HEK293T (cell line): ENCODE results near the gene GTF3C5.
"Not testable (repeated sequence)": the region's sequence is repeated elsewhere in the genome, so short reads cannot be mapped to it uniquely, and the experiment has no call there.

ENCODE experiments used
- CTCF ChIA-PET: fragments of 350-600 bp; formaldehyde crosslinking; extraction: SDS; loops from one replicate; lab custom pipeline; 2021; ENCODE audit warnings: antibody characterized with exemption, inconsistent platforms; lab: Yijun Ruan, JAX
- POLR2A ChIA-PET: fragments of 350-600 bp; formaldehyde crosslinking; extraction: SDS; loops from one replicate; lab custom pipeline; 2020; ENCODE audit warnings: antibody characterized with exemption, inconsistent platforms; lab: Yijun Ruan, JAX
- DNase-seq: peaks from one replicate; pipeline ENCODE4 v3.0.0; 2012; ENCODE audit warnings: mixed read lengths; ENCODE audit errors: extremely low spot score
- ARNT ChIP-seq: fragments of 450-650 bp; IDR thresholded peaks from 2 replicates; pipeline ENCODE4 v1.6.1; 2017; ENCODE audit warnings: mild to moderate bottlenecking
- BHLHE40 ChIP-seq: fragments of 450-650 bp; IDR thresholded peaks from 2 replicates; pipeline ENCODE4 v1.6.1; 2016; ENCODE audit warnings: mild to moderate bottlenecking, moderate library complexity, borderline replicate concordance
- CTBP1 ChIP-seq: fragments of 450-650 bp; IDR thresholded peaks from 2 replicates; pipeline ENCODE4 v1.6.1; 2016; ENCODE audit warnings: borderline replicate concordance
- ELF4 ChIP-seq: fragments of 450-650 bp; IDR thresholded peaks from 2 replicates; pipeline ENCODE4 v1.6.1; 2017; ENCODE audit warnings: antibody characterized with exemption
- FOXA1 ChIP-seq: fragments of 450-650 bp; IDR thresholded peaks from 2 replicates; pipeline ENCODE4 v1.6.1; 2016; ENCODE audit warnings: mild to moderate bottlenecking
- FOXK2 ChIP-seq: fragments of 450-650 bp; IDR thresholded peaks from 2 replicates; pipeline ENCODE4 v1.6.1; 2016; ENCODE audit warnings: mild to moderate bottlenecking
- FOXM1 ChIP-seq: fragments of 450-650 bp; IDR thresholded peaks from 2 replicates; pipeline ENCODE4 v1.6.1; 2017; ENCODE audit warnings: mild to moderate bottlenecking, borderline replicate concordance
- HDGF ChIP-seq: fragments of 450-650 bp; IDR thresholded peaks from 2 replicates; pipeline ENCODE4 v1.6.1; 2017; ENCODE audit warnings: antibody characterized with exemption, borderline replicate concordance
- L3MBTL2 ChIP-seq: fragments of 450-650 bp; conservative IDR thresholded peaks from 2 replicates; pipeline ENCODE4 v1.6.1; 2016; ENCODE audit warnings: mild to moderate bottlenecking
- LEF1 ChIP-seq: fragments of 450-650 bp; IDR thresholded peaks from 2 replicates; pipeline ENCODE4 v1.6.1; 2017; ENCODE audit warnings: mild to moderate bottlenecking, borderline replicate concordance
- NFRKB ChIP-seq: fragments of 450-650 bp; IDR thresholded peaks from 2 replicates; pipeline ENCODE4 v1.6.1; 2016; ENCODE audit warnings: mild to moderate bottlenecking, moderate library complexity
- PKNOX1 ChIP-seq: fragments of 450-650 bp; IDR thresholded peaks from 2 replicates; pipeline ENCODE4 v1.6.1; 2016
- SP1 ChIP-seq: fragments of 450-650 bp; IDR thresholded peaks from 2 replicates; pipeline ENCODE4 v1.6.1; 2017
- SUZ12 ChIP-seq: fragments of 450-650 bp; IDR thresholded peaks from 2 replicates; pipeline ENCODE4 v1.6.1; 2016; ENCODE audit warnings: mild to moderate bottlenecking
- TARDBP ChIP-seq: fragments of 450-650 bp; IDR thresholded peaks from 2 replicates; pipeline ENCODE4 v1.6.1; 2016
- ZNF384 ChIP-seq: fragments of 450-650 bp; IDR thresholded peaks from 2 replicates; pipeline ENCODE4 v1.6.1; 2016

GTF3C5 gene

GRCh38 chr9:132995121-132995420 lies 35.7 kb upstream of the GTF3C5 start:
- TF ChIP-seq SUZ12, result no peak
- TF ChIP-seq FOXA1, result no peak
- no peak for TF ChIP-seq HDGF
- no peak for TF ChIP-seq TARDBP
- TF ChIP-seq FOXM1, result no peak
- no peak for TF ChIP-seq CTBP1
- no peak for TF ChIP-seq ARNT
- no peak for TF ChIP-seq FOXK2
- no peak for TF ChIP-seq SP1
- no peak for TF ChIP-seq LEF1
- TF ChIP-seq PKNOX1, result no peak
- no peak for TF ChIP-seq L3MBTL2
- no peak for TF ChIP-seq NFRKB
- TF ChIP-seq BHLHE40, result no peak
- no peak for TF ChIP-seq ZNF384
- no peak for TF ChIP-seq ELF4
- POLR2A ChIA-PET, result no interaction called here
- DNase-seq, result no peak
- CTCF ChIA-PET, result no interaction called here

DNA sequence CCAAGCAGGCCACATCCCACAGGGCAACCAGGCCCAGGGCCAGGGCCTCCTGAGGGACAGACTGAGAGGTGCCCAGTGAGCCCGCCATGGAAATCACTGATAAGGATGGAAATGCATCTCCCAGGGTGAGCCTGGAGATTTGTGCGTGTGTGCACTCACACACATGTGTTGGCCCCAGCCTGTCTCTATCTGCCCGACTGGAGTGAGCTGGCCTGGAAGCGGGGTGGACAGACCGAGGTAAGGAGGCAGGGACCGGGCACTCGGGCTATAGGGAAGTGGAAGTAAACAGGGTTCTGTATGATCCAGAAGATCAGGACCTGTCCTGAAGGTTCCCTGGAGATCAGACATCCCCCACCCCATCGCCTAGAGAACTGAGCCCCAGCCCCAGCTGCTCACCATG lies 34.9 kb upstream of the GTF3C5 start:
- ChIA-PET CTCF (no interaction called here), POLR2A (no interaction called here)
- no peak for TF ChIP-seq CTBP1
- TF ChIP-seq SP1, result no peak
- TF ChIP-seq L3MBTL2, result no peak
- TF ChIP-seq NFRKB, result no peak
- no peak for TF ChIP-seq PKNOX1
- TF ChIP-seq LEF1, result no peak
- no peak for TF ChIP-seq BHLHE40
- DNase-seq, result no peak

GRCh38 chr9:132996526-132996925 lies 34.3 kb upstream of the GTF3C5 start:
- no peak for TF ChIP-seq ZNF384
- TF ChIP-seq ELF4, result no peak
- TF ChIP-seq TARDBP, result no peak
- no peak for TF ChIP-seq NFRKB
- TF ChIP-seq SUZ12, result no peak
- TF ChIP-seq CTBP1, result no peak
- no peak for TF ChIP-seq HDGF
- TF ChIP-seq FOXA1, result no peak
- TF ChIP-seq FOXM1, result no peak
- CTCF ChIA-PET, result no interaction called here
- no peak for DNase-seq
- POLR2A ChIA-PET, result no interaction called here

DNA sequence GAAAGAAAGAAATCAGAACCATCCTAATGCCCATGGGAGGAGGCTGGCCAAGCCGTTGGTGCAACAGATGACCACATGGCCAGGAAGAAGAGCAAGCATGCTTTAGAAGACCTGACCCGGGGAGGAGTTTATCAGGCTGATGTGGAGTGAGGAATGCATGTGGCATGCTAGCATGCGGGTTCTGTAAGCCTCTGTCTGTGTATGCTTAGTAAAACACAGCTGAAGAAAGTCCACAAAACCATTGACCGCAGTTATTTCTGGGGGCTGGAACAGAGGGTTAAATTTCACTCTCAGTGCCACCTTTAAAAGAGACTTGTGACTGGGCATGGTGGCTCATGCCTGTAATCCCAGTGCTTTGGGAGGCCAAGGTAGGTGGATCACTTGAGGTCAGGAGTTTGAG lies 33.2 kb upstream of the GTF3C5 start:
- ChIA-PET POLR2A (no interaction called here), CTCF (interaction anchor here (0.8 kb wide), 1 partner anchor 26 kb away, joined by 3 read pairs; no protein-coding TSS in a partner anchor)
- no peak for DNase-seq
- TF ChIP-seq ZNF384 (no peak), PKNOX1 (no peak), HDGF (no peak), ELF4 (no peak), SUZ12 (no peak), TARDBP (no peak), BHLHE40 (no peak), FOXA1 (no peak)

- POLR2A ChIA-PET, DNase-seq: not testable (repeated sequence)
- CTCF ChIA-PET, result interaction anchor here (0.8 kb wide), 1 partner anchor 26 kb away, joined by 3 read pairs; no protein-coding TSS in a partner anchor
Measured at GRCh38 chr9:132998221-132998620, 32.6 kb upstream of the GTF3C5 start.

- TF ChIP-seq SUZ12 (no peak), NFRKB (no peak), TARDBP (no peak), PKNOX1 (no peak), HDGF (no peak), L3MBTL2 (no peak), BHLHE40 (no peak), LEF1 (no peak), ELF4 (no peak), FOXK2 (no peak), ZNF384 (no peak), ARNT (no peak), CTBP1 (no peak), SP1 (no peak), FOXA1 (no peak), FOXM1 (no peak)
- DNase-seq, result no peak
- POLR2A ChIA-PET, result no interaction called here
- CTCF ChIA-PET, result no interaction called here
Measured at GRCh38 chr9:132998831-132999635, 31.8 kb upstream of the GTF3C5 start.
